HepG2 (cell line): ENCODE data around the gene PYGO2. TPM values are rescaled to one million over a fixed set of nuclear protein-coding genes. Genes with fewer than 3 reads are reported as not detected.
A peak's percentile ranks its signal among the peaks of the same experiment; 100 is the strongest.

Experiments used
- ATAC-seq: fragments of 200-7000 bp; cut with Tn5 transposase; 3 replicates; pipeline ENCODE4 v1.9.1; 2020; ENCODE audit warnings: mild to moderate bottlenecking, moderate library complexity
- BruUV-seq: library from RNA; stranded (reverse); fragments of 400-500 nt; replicated peaks from 2 replicates; lab custom pipeline; 2021; lab: Mats Ljungman, UMichigan
- CTCF ChIA-PET: fragments of 300-600 bp; formaldehyde crosslinking; extraction: SDS; loops from one replicate; lab custom pipeline; 2021; ENCODE audit warnings: low total read pairs, inconsistent platforms, low intra/inter-chr PET ratio; lab: Yijun Ruan, JAX
- POLR2A ChIA-PET: fragments of 350-600 bp; sonication (Branson Sonifier 250); formaldehyde crosslinking; loops from one replicate; lab custom pipeline; 2020; ENCODE audit warnings: antibody characterized with exemption, inconsistent platforms; lab: Yijun Ruan, JAX
- DNase-seq: peaks from one replicate; pipeline ENCODE4 v3.0.0-alpha.2; 2015; ENCODE audit warnings: low spot score
- FAIRE-seq: peaks from 3 replicates; lab custom pipeline; 2011; peaks lifted over from hg19 to GRCh38; lab: Jason Lieb, UNC
- H2AFZ ChIP-seq: one replicate; pipeline ENCODE4 v1.6.1; 2011; ENCODE audit warnings: low read length, inconsistent platforms
- H3K27ac ChIP-seq: fragments of 300-600 bp; 3 replicates; pipeline ENCODE4 v1.8.0; 2011; ENCODE audit warnings: mixed run types, mild to moderate bottlenecking, mixed read lengths, low read length, inconsistent platforms; ENCODE audit not compliant: insufficient read depth; ENCODE audit errors: extremely low read length
- H3K27me3 ChIP-seq, 2 experiments: fragments of 200-600 bp in 1 of 2; 2 replicates in 1 of 2; 3 replicates in 1 of 2; pipeline versions ENCODE4 v1.6.0 to v1.8.0; 2011; ENCODE audit warnings: low read length in 2 of 2, mild to moderate bottlenecking in 2 of 2, moderate library complexity in 2 of 2, inconsistent platforms in 1 of 2; ENCODE audit not compliant: insufficient read depth in 2 of 2, control insufficient read depth in 1 of 2
- H3K36me3 ChIP-seq, 2 experiments: fragments of 200-600 bp in 1 of 2; replicated peaks in 1 of 2; 2 replicates in 1 of 2; 3 replicates in 1 of 2; pipeline versions ENCODE4 v1.5.1 to v1.8.0; 2011; ENCODE audit warnings: low read length in 2 of 2, inconsistent platforms in 1 of 2; ENCODE audit not compliant: insufficient read depth in 2 of 2, control insufficient read depth in 1 of 2
- H3K4me1 ChIP-seq: 2 replicates; pipeline ENCODE4 v1.5.1; 2012; ENCODE audit warnings: low read length, inconsistent platforms; ENCODE audit not compliant: insufficient read depth
- H3K4me2 ChIP-seq: 2 replicates; pipeline ENCODE4 v1.6.0; 2011; ENCODE audit warnings: low read depth, low read length, inconsistent platforms
- H3K4me3 ChIP-seq, 3 experiments: fragments of 200-600 bp in 1 of 3; sonication (generic), shearing (Covaris generic) in 1 of 3; replicated peaks in 1 of 3; 2 replicates each; pipeline ENCODE4 v1.5.1; 2011 to 2016; ENCODE audit warnings: low read length in 3 of 3, inconsistent platforms in 2 of 3, low read depth in 2 of 3, mild to moderate bottlenecking in 2 of 3, control low read depth in 1 of 3, mixed read lengths in 1 of 3; ENCODE audit not compliant: insufficient read depth in 1 of 3
- H3K79me2 ChIP-seq: one replicate; pipeline ENCODE4 v1.6.1; 2011; ENCODE audit warnings: low read length, inconsistent platforms; ENCODE audit not compliant: insufficient read depth
- H3K9ac ChIP-seq: 2 replicates; pipeline ENCODE4 v1.6.0; 2011; ENCODE audit warnings: mild to moderate bottlenecking, low read depth, low read length, inconsistent platforms; ENCODE audit not compliant: insufficient read depth
- H3K9me3 ChIP-seq: 2 replicates; pipeline ENCODE4 v1.5.1; 2012; ENCODE audit warnings: mild to moderate bottlenecking, low read length
- H4K20me1 ChIP-seq: 2 replicates; pipeline ENCODE4 v1.6.0; 2011; ENCODE audit warnings: inconsistent platforms, mild to moderate bottlenecking, low read length, moderate library complexity; ENCODE audit not compliant: insufficient read depth
- ARNTL ChIP-seq: sonication (generic); formaldehyde crosslinking; IDR thresholded peaks from 2 replicates; pipeline ENCODE4 v1.4.0; 2020; ENCODE audit warnings: mild to moderate bottlenecking, missing genetic modification reagents
- HNF4G ChIP-seq, 2 experiments: sonication (generic) in 1 of 2; formaldehyde crosslinking in 1 of 2; IDR thresholded peaks; 2 replicates each; pipeline versions ENCODE4 v1.4.0 to v1.6.1; 2011 to 2020; ENCODE audit warnings: borderline replicate concordance in 2 of 2, low read depth in 2 of 2, mild to moderate bottlenecking in 2 of 2, low read length in 1 of 2, missing genetic modification reagents in 1 of 2, moderate library complexity in 1 of 2
- ISL2 ChIP-seq: sonication (generic); formaldehyde crosslinking; IDR thresholded peaks from 2 replicates; pipeline ENCODE4 v1.5.0; 2020; ENCODE audit warnings: missing genetic modification reagents
- ISX ChIP-seq: sonication (generic); formaldehyde crosslinking; conservative IDR thresholded peaks from 2 replicates; pipeline ENCODE4 v1.5.0; 2020; ENCODE audit warnings: missing genetic modification reagents
- MZF1 ChIP-seq: sonication (generic); formaldehyde crosslinking; IDR thresholded peaks from 2 replicates; pipeline ENCODE4 v1.8.1; 2023; ENCODE audit warnings: mild to moderate bottlenecking, missing genetic modification reagents, borderline replicate concordance
- REL ChIP-seq: sonication (generic); formaldehyde crosslinking; conservative IDR thresholded peaks from 2 replicates; pipeline ENCODE4 v1.8.0; 2022; ENCODE audit warnings: mild to moderate bottlenecking, missing genetic modification reagents, moderate library complexity
- SALL2 ChIP-seq: sonication (generic); formaldehyde crosslinking; IDR thresholded peaks from 2 replicates; pipeline ENCODE4 v1.8.1; 2023; ENCODE audit warnings: mild to moderate bottlenecking, missing genetic modification reagents, inconsistent platforms
- TFAP4 ChIP-seq: sonication (generic); IDR thresholded peaks from 2 replicates; pipeline ENCODE4 v1.6.1; 2016; ENCODE audit warnings: low read depth, borderline replicate concordance
- ZFAT ChIP-seq: sonication (generic); formaldehyde crosslinking; conservative IDR thresholded peaks from 2 replicates; pipeline ENCODE4 v1.8.1; 2023; ENCODE audit warnings: missing genetic modification reagents, inconsistent platforms
- ZFP37 ChIP-seq: sonication (generic); formaldehyde crosslinking; IDR thresholded peaks from 2 replicates; pipeline ENCODE4 v1.4.0; 2020; ENCODE audit warnings: missing genetic modification reagents, borderline replicate concordance
- ZKSCAN1 ChIP-seq: fragments of 150-350 bp; IDR thresholded peaks from 2 replicates; pipeline ENCODE4 v1.6.1; 2014; ENCODE audit warnings: low read length
- ZNF501 ChIP-seq: sonication (generic); formaldehyde crosslinking; IDR thresholded peaks from 2 replicates; pipeline ENCODE4 v1.5.1; 2020; ENCODE audit warnings: mild to moderate bottlenecking, moderate library complexity, missing genetic modification reagents
- ZNF652 ChIP-seq: IDR thresholded peaks from 2 replicates; pipeline ENCODE4 v1.6.1; 2016; ENCODE audit warnings: low read depth, borderline replicate concordance
- ZNF720 ChIP-seq: sonication (generic); formaldehyde crosslinking; IDR thresholded peaks from 2 replicates; pipeline ENCODE4 v1.4.0; 2020; ENCODE audit warnings: missing genetic modification reagents
- WGBS: methylation state at CpG from one replicate; pipeline ENCODE4 v1.1.6; 2017; ENCODE audit warnings: low lambda C conversion rate; 5-methylcytosine and 5-hydroxymethylcytosine counted together
- in situ Hi-C: cut with HindIII; loops from 2 replicates; pipeline ENCODE4 v1.10.0; 2017; ENCODE audit warnings: low pct_unique_long_range_greater_than_20kb; ENCODE audit not compliant: extremely low pct_ligation_motif_present
- intact Hi-C: fragments of 100-400 bp; cut with micrococcal nuclease; formaldehyde crosslinking; loops from one replicate; pipeline ENCODE4 v1.10.0; 2022; ENCODE audit not compliant: unreplicated experiment
- polyA plus RNA-seq, 8 experiments: library from polyadenylated mRNA; depleted of rRNA in 3 of 8; stranded (reverse) in 7 of 8; unstranded in 1 of 8; fragments of >200 nt; fragmentation: Illumina TruSeq in 4 of 8; extraction: Trizol in 4 of 8; gene quantifications; 2 replicates each; pipeline versions ENCODE4 v1.2.1 to v1.2.3, GENCODE V29; 2011 to 2016; ENCODE audit warnings: low read depth in 4 of 8, missing spikeins in 1 of 8, mixed read lengths in 1 of 8; ENCODE audit not compliant: insufficient read depth in 1 of 8
- total RNA-seq, 5 experiments: library from RNA; depleted of rRNA; stranded (reverse); fragments of >200 nt; fragmentation: Illumina TruSeq; extraction: Trizol; gene quantifications; 2 replicates each; pipeline ENCODE4 v1.2.3, GENCODE V29; 2016; ENCODE audit warnings: low read depth in 1 of 5
- TF ChIP-seq, protein P1 (sequence below): sonication (generic); formaldehyde crosslinking; IDR thresholded peaks from 2 replicates; pipeline ENCODE4 v1.4.0; 2020; ENCODE audit warnings: missing genetic modification reagents, borderline replicate concordance
- TF ChIP-seq, protein P2 (sequence below): sonication (generic); formaldehyde crosslinking; IDR thresholded peaks from 2 replicates; pipeline ENCODE4 v1.4.0; 2020; ENCODE audit warnings: missing genetic modification reagents

Gene PYGO2
- total and polyA plus RNA-seq, 2 of the 13 experiments (the other 11 are each of a cell fraction or from before 2014, with no cell fraction given), result 20.3 to 21.8 TPM

DNA sequence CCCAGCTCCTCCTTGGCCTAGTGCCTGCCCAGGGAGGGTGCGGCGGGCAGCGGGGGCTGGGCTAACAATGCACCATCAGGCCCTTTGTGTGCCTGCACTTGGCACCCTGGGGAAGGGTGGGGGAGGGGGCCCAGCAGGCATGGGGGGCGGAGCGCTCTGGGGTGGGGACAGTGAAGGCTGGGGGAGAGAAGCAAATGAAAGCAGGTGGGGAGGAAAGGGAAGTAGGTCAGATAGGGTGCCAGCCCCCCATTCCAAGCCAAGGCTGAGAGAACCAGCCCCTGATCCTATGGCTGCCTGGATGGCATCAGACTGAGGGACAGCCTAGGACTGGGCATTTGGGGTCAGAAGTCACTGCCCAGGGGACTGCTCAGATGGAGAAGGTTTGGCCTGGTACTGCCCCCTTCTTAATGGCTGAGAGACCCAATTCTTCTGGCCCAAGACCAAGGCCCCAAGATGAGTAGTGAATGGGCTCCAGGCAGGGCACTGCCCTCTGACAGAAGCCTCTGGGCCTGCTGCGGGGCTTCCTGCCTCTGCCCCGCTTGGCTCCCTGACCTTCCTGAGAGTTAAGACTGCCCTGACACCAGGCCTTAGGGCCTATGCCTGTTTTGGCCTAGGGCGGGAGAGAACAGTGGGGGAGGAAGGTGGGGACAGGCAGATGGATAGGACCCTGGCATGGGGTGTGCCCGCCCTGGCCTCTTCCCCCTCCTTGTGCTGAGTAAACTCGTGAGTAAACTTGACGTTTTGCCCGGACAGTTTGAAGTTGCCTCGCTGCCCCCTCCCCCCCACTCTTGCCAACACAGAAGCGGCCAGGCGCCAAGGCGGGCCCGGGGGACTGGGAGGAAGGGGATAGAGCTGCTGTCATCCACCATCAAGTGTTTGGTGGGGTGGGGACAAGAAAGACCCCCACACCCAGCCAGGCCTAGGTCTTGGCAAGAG, 43.8 kb upstream of the PYGO2 start (continued):
- TF ChIP-seq, protein P1, sequence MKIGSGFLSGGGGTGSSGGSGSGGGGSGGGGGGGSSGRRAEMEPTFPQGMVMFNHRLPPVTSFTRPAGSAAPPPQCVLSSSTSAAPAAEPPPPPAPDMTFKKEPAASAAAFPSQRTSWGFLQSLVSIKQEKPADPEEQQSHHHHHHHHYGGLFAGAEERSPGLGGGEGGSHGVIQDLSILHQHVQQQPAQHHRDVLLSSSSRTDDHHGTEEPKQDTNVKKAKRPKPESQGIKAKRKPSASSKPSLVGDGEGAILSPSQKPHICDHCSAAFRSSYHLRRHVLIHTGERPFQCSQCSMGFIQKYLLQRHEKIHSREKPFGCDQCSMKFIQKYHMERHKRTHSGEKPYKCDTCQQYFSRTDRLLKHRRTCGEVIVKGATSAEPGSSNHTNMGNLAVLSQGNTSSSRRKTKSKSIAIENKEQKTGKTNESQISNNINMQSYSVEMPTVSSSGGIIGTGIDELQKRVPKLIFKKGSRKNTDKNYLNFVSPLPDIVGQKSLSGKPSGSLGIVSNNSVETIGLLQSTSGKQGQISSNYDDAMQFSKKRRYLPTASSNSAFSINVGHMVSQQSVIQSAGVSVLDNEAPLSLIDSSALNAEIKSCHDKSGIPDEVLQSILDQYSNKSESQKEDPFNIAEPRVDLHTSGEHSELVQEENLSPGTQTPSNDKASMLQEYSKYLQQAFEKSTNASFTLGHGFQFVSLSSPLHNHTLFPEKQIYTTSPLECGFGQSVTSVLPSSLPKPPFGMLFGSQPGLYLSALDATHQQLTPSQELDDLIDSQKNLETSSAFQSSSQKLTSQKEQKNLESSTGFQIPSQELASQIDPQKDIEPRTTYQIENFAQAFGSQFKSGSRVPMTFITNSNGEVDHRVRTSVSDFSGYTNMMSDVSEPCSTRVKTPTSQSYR (CRISPR knock-in tag), result peak; percentile 21; the same call in 1 of the 2 replicates
- TF ChIP-seq REL (CRISPR knock-in tag), result no peak
- no peak for TF ChIP-seq HNF4G (IDR thresholded peaks at IDR 0.05; ENCODE audit: borderline replicate concordance, low read depth, low read length)
- no peak for TF ChIP-seq HNF4G (CRISPR knock-in tag; IDR thresholded peaks at IDR 0.05; ENCODE audit: borderline replicate concordance, low read depth)

GRCh38 chr1:155004352-155005075, 42.9 kb upstream of the PYGO2 start:
- no peak for DNase-seq
- H3K27me3 ChIP-seq, result no peaks in the 10 kb centered on the region; a peak in 1 of 5 replicates
- H3K9ac ChIP-seq, result peak overlapping the region; percentile 95
- ChIA-PET POLR2A (interaction anchor here (0.8 to 6.7 kb wide), 9 partner anchors 9 to 68 kb away, joined by 3 to 90 read pairs (median 3); partner anchors contain the start of genes ADAM15, FLAD1 and PMVK), CTCF (interaction anchor here (1.6 kb wide), 1 partner anchor 13 kb away, joined by 5 read pairs; no protein-coding TSS in a partner anchor)
- H3K4me2 ChIP-seq, result peak overlapping the region; percentile 89
- in situ Hi-C loops (no loop called here), intact Hi-C loops (loop anchor here (5.0 kb wide), 1 partner anchor 447 kb away; the partner anchor contains the start of gene UBE2Q1)
- H4K20me1 ChIP-seq, result peaks cover 4% of the 10 kb centered on the region; the same call in 1 of the 2 replicates
- peaks cover 60% of the 10 kb centered on the region for H3K4me1 ChIP-seq
- H3K27ac ChIP-seq, result peak overlapping the region; percentile 97
- H3K79me2 ChIP-seq, result peaks cover 40% of the 10 kb centered on the region
- FAIRE-seq, result no peak
- no TSS peak for BruUV-seq
- ATAC-seq, result no peak
- peaks cover 0 to 1% of the 10 kb centered on the region in 2 experiments; a peak in 3 of 5 replicates for H3K36me3 ChIP-seq
- H3K4me3 ChIP-seq, result peak overlapping the region; percentile 86 to 98 (median 98)
- H3K9me3 ChIP-seq, result no peaks in the 10 kb centered on the region
- no peak overlapping the region for H2AFZ ChIP-seq
- 51% methylated on average over 4 of the region's 5 CpGs for WGBS
- TF ChIP-seq ISL2 (CRISPR knock-in tag) (no peak), ZNF720 (CRISPR knock-in tag) (no peak), ZNF652 (peak; percentile 83), ZKSCAN1 (no peak), ZFAT (CRISPR knock-in tag) (no peak), TFAP4 (no peak), ZNF501 (no peak), ARNTL (CRISPR knock-in tag) (no peak), ISX (CRISPR knock-in tag) (no peak), SALL2 (0 out of 2 replicates have a peak, but pooled peaks have one; percentile 11), ZFP37 (CRISPR knock-in tag) (no peak), MZF1 (CRISPR knock-in tag) (no peak)
- TF ChIP-seq, protein P2, sequence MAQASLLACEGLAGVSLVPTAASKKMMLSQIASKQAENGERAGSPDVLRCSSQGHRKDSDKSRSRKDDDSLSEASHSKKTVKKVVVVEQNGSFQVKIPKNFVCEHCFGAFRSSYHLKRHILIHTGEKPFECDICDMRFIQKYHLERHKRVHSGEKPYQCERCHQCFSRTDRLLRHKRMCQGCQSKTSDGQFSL (CRISPR knock-in tag), result no peak
